HUES6 (cell line): ENCODE results near the gene GLS.
"Not testable (repeated sequence)": the region's sequence is repeated elsewhere in the genome, so short reads cannot be mapped to it uniquely, and the experiment has no call there.

Experiments used
- H3K27ac ChIP-seq: 2 replicates; pipeline ENCODE4 v1.7.0; 2013; ENCODE audit warnings: low read depth, mild to moderate bottlenecking, low read length, inconsistent platforms
- H3K27me3 ChIP-seq: 2 replicates; pipeline ENCODE4 v1.6.1; 2013; ENCODE audit warnings: low read length; ENCODE audit not compliant: control insufficient read depth, insufficient read depth
- H3K36me3 ChIP-seq: 2 replicates; pipeline ENCODE4 v1.6.1; 2013; ENCODE audit warnings: low read length; ENCODE audit not compliant: control insufficient read depth, insufficient read depth
- H3K4me1 ChIP-seq: 2 replicates; pipeline ENCODE4 v1.6.1; 2013; ENCODE audit warnings: low read length; ENCODE audit not compliant: control insufficient read depth, insufficient read depth
- H3K4me3 ChIP-seq: 2 replicates; pipeline ENCODE4 v1.5.1; 2013; ENCODE audit warnings: low read depth, low read length
- H3K9ac ChIP-seq: one replicate; pipeline ENCODE4 v1.6.1; 2013; ENCODE audit warnings: mild to moderate bottlenecking, low read length
- H3K9me3 ChIP-seq: 2 replicates; pipeline ENCODE4 v1.6.1; 2013; ENCODE audit warnings: low read depth, low read length; ENCODE audit not compliant: control insufficient read depth, insufficient read depth

The GLS gene

GRCh38 chr2:190995315-190995714 is 114.7 kb downstream of the GLS start:
- not testable (repeated sequence) for H3K4me3 ChIP-seq, H3K9me3 ChIP-seq, H3K27ac ChIP-seq, H3K27me3 ChIP-seq, H3K4me1 ChIP-seq, H3K9ac ChIP-seq
- H3K36me3 ChIP-seq = peaks cover 90% of the 10 kb centered on the region

DNA sequence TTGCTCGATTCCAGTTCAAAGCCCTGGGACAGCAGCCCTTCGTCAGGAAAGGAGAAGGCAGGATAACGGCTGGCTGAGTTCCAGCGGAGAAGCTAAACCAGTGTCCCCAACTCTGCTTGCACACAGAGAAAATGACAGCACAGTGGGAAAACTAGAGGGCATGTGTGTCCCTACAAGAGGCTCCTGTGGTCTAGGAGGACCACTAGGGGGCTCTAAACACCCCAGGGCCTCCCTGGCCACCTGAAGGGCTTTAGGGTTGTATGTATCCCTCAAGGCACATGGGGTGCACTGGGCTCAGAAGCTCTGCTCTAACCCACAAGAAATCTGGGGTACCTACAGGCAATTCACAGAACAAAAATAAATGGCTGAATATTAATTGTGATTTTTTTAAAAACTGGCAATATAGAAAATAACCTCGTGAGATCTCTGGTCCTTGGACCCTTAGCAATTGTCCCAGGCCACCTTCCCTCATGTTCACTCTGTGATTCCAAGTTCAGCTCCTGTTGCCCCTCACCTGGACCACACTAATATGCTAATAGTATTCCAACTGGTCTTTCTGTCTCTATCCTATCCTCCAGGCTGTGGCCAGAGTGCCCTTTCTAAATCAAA is 115.8 kb downstream of the GLS start:
- Histone ChIP-seq H3K27me3 (no peaks in the 10 kb centered on the region), H3K9me3 (no peaks in the 10 kb centered on the region), H3K27ac (no peak overlapping the region), H3K9ac (no peak overlapping the region), H3K36me3 (peaks cover 90% of the 10 kb centered on the region), H3K4me1 (no peaks in the 10 kb centered on the region), H3K4me3 (no peak overlapping the region)

- Histone ChIP-seq H3K36me3 (peaks cover 92% of the 10 kb centered on the region), H3K4me1 (no peaks in the 10 kb centered on the region), H3K9ac (no peak overlapping the region), H3K27me3 (no peaks in the 10 kb centered on the region), H3K9me3 (no peaks in the 10 kb centered on the region), H3K4me3 (no peak overlapping the region), H3K27ac (no peak overlapping the region)
Measured at GRCh38 chr2:190996947-190997346, 116.3 kb downstream of the GLS start.

GRCh38 chr2:190997526-190998113 is 117.0 kb downstream of the GLS start:
- H3K27ac ChIP-seq = no peak overlapping the region
- H3K9me3 ChIP-seq = no peaks in the 10 kb centered on the region
- peaks cover 92% of the 10 kb centered on the region for H3K36me3 ChIP-seq
- no peak overlapping the region for H3K9ac ChIP-seq
- no peaks in the 10 kb centered on the region for H3K27me3 ChIP-seq
- H3K4me3 ChIP-seq = no peak overlapping the region
- no peaks in the 10 kb centered on the region for H3K4me1 ChIP-seq

DNA sequence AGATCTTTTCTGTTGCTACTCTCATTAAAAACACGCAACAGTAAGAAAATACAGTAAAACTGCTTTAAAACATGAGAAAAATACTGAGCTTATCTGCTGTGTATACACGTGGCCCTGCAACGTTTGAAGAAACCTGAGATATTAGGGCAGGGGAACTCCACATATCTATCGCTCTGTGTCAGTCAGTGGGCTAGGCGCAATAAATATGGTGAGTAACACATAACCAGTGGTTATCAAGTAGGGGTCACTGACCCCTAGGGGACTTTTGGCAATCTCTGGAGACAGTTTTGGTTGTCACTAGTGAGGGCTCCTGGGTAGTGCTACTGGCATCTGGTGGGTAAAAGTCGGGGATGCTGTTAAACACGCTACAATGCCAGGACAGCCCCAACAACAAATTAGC is 118.4 kb downstream of the GLS start:
- H3K4me3 ChIP-seq = no peak overlapping the region
- peaks cover 95% of the 10 kb centered on the region for H3K36me3 ChIP-seq
- H3K9me3 ChIP-seq = no peaks in the 10 kb centered on the region
- H3K4me1 ChIP-seq = no peaks in the 10 kb centered on the region
- H3K27ac ChIP-seq = no peak overlapping the region
- H3K9ac ChIP-seq = no peak overlapping the region
- H3K27me3 ChIP-seq = no peaks in the 10 kb centered on the region

- H3K27me3 ChIP-seq = no peaks in the 10 kb centered on the region
- no peak overlapping the region for H3K27ac ChIP-seq
- H3K36me3 ChIP-seq = peaks cover 96% of the 10 kb centered on the region
- no peak overlapping the region for H3K9ac ChIP-seq
- H3K4me1 ChIP-seq = no peaks in the 10 kb centered on the region
- no peaks in the 10 kb centered on the region for H3K9me3 ChIP-seq
- no peak overlapping the region for H3K4me3 ChIP-seq
Measured at GRCh38 chr2:190999949-191000665, 119.5 kb downstream of the GLS start.

- Histone ChIP-seq H3K36me3 (peaks cover 96% of the 10 kb centered on the region), H3K27me3 (no peaks in the 10 kb centered on the region), H3K4me1 (no peaks in the 10 kb centered on the region), H3K4me3 (no peak overlapping the region), H3K9me3 (no peaks in the 10 kb centered on the region), H3K9ac (no peak overlapping the region), H3K27ac (no peak overlapping the region)
Measured at GRCh38 chr2:191001032-191001431, 120.4 kb downstream of the GLS start.

GRCh38 chr2:191001624-191002023 is 121.0 kb downstream of the GLS start:
- Histone ChIP-seq H3K4me3 (no peak overlapping the region), H3K4me1 (no peaks in the 10 kb centered on the region), H3K9me3 (no peaks in the 10 kb centered on the region), H3K36me3 (peaks cover 97% of the 10 kb centered on the region), H3K9ac (no peak overlapping the region), H3K27ac (no peak overlapping the region), H3K27me3 (no peaks in the 10 kb centered on the region)

DNA sequence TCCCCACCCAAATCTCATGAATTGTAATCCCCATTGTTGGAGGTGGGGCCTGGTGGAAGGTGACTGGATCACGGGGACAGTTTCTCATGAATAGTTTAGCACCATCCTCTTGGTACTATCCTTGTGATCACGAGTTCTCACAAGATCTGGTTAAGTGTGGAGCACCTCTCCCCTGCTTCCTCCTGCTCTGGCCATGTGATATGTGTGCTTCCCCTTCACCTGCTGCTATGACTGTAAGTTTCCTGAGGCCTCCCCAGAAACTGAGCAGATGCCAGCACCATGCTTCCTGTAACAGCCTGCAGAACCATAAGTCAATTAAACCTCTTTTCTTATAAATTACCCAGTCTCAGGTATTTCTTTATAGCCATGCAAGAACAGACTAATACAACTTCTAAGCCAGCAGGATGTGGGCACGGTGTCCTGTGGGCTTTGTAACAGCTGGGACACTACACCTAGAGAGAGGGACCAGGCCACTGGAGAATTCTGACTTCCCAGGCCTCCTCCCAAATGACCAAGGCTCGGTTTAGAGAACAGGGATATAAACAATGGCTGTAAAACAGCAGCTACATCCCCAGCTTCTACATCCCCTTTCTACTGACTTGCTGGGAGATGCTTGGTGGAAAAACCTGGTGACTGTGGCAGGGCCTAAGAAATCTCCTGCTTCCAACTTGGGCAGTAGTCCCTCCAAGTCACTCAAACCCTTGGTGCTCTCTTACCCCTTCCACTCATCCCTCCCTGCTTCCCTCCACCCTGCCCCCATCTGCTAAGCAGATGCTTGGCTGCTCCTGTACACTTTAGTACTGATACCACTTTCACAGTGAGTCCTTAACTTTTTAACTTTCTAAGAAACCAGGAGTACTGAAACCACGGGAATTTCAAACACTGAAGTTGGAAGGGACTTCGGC is 123.0 kb downstream of the GLS start:
- Histone ChIP-seq H3K4me3 (no peak overlapping the region), H3K4me1 (no peaks in the 10 kb centered on the region), H3K36me3 (peaks cover 99% of the 10 kb centered on the region), H3K9me3 (no peaks in the 10 kb centered on the region), H3K9ac (no peak overlapping the region), H3K27me3 (no peaks in the 10 kb centered on the region), H3K27ac (no peak overlapping the region)

- Histone ChIP-seq H3K36me3 (peaks cover 95% of the 10 kb centered on the region), H3K27ac (no peak overlapping the region), H3K9me3 (no peaks in the 10 kb centered on the region), H3K4me1 (no peaks in the 10 kb centered on the region), H3K27me3 (no peaks in the 10 kb centered on the region), H3K4me3 (no peak overlapping the region), H3K9ac (no peak overlapping the region)
Measured at GRCh38 chr2:191006297-191006696, 125.7 kb downstream of the GLS start.
